Liver (tissue), 9 donors: ENCODE data around the gene MARVELD3. TPM values are rescaled to one million over a fixed set of nuclear protein-coding genes. Genes with fewer than 3 reads are reported as not detected.

ENCODE experiments used
- DNase-seq: peaks from one replicate; pipeline ENCODE4 v3.0.0-alpha.2; 2017; ENCODE audit warnings: low spot score
- H3K27ac ChIP-seq, 2 donors: one replicate each; pipeline ENCODE4 v1.7.0; 2013; ENCODE audit warnings: inconsistent platforms in 2 of 2, low read length in 2 of 2, control low read depth in 1 of 2, low read depth in 1 of 2, mild to moderate bottlenecking in 1 of 2
- H3K27me3 ChIP-seq, 4 donors: one replicate each; pipeline versions ENCODE4 v1.6.1 to v1.7.0; 2013; ENCODE audit warnings: low read length in 3 of 4, inconsistent platforms in 1 of 4, mild to moderate bottlenecking in 1 of 4, moderate library complexity in 1 of 4; ENCODE audit not compliant: control insufficient read depth in 4 of 4, insufficient read depth in 4 of 4
- H3K36me3 ChIP-seq, 4 donors: one replicate each; pipeline versions ENCODE4 v1.6.1 to v1.7.0; 2013; ENCODE audit warnings: low read length in 3 of 4, mild to moderate bottlenecking in 3 of 4, low read depth in 1 of 4, moderate library complexity in 1 of 4; ENCODE audit not compliant: control insufficient read depth in 4 of 4, insufficient read depth in 3 of 4
- H3K4me1 ChIP-seq, 4 donors: one replicate each; pipeline versions ENCODE4 v1.6.1 to v1.7.0; 2013; ENCODE audit warnings: low read length in 3 of 4, mild to moderate bottlenecking in 3 of 4, moderate library complexity in 1 of 4; ENCODE audit not compliant: control insufficient read depth in 4 of 4, insufficient read depth in 4 of 4
- H3K4me3 ChIP-seq, 3 donors: one replicate each; pipeline versions ENCODE4 v1.6.1 to v1.7.0; 2013; ENCODE audit warnings: low read length in 3 of 3, control low read depth in 1 of 3, low read depth in 1 of 3, mild to moderate bottlenecking in 1 of 3
- H3K9ac ChIP-seq, 2 donors: one replicate each; pipeline ENCODE4 v1.7.0; 2013; ENCODE audit warnings: low read length in 2 of 2, mild to moderate bottlenecking in 2 of 2, moderate library complexity in 2 of 2, control low read depth in 1 of 2, low read depth in 1 of 2
- H3K9me3 ChIP-seq, 4 donors: one replicate each; pipeline versions ENCODE4 v1.6.1 to v1.7.0; 2013; ENCODE audit warnings: low read length in 3 of 4; ENCODE audit not compliant: control insufficient read depth in 4 of 4
- ATF3 ChIP-seq: IDR thresholded peaks from 2 replicates; pipeline ENCODE4 v1.6.1; 2016; ENCODE audit warnings: antibody characterized with exemption
- CTCF ChIP-seq: fragments of 150-350 bp; IDR thresholded peaks from 2 replicates; pipeline ENCODE4 v1.5.1; 2017; ENCODE audit warnings: improper control_type of control experiment, low read depth, low read length; ENCODE audit not compliant: missing input control
- EGR1 ChIP-seq, 2 donors: IDR thresholded peaks; 2 replicates each; pipeline ENCODE4 v1.6.1; 2016 to 2018; ENCODE audit warnings: antibody characterized with exemption in 2 of 2, low read depth in 2 of 2
- FOXA1 ChIP-seq: IDR thresholded peaks from 2 replicates; pipeline ENCODE4 v1.6.1; 2016; ENCODE audit warnings: antibody characterized with exemption
- FOXA2 ChIP-seq: IDR thresholded peaks from 2 replicates; pipeline ENCODE4 v1.6.1; 2016; ENCODE audit warnings: antibody characterized with exemption
- GABPA ChIP-seq, 2 donors: IDR thresholded peaks in 1 of 2; conservative IDR thresholded peaks in 1 of 2; 2 replicates each; pipeline ENCODE4 v1.6.1; 2016; ENCODE audit warnings: antibody characterized with exemption in 2 of 2, mild to moderate bottlenecking in 1 of 2, moderate library complexity in 1 of 2
- HNF4A ChIP-seq, 2 donors: conservative IDR thresholded peaks; 2 replicates each; pipeline ENCODE4 v1.6.1; 2016; ENCODE audit warnings: antibody characterized with exemption in 2 of 2, mild to moderate bottlenecking in 2 of 2
- HNF4G ChIP-seq: IDR thresholded peaks from 2 replicates; pipeline ENCODE4 v1.6.1; 2016; ENCODE audit warnings: antibody characterized with exemption
- JUND ChIP-seq, 2 donors: IDR thresholded peaks; 2 replicates each; pipeline ENCODE4 v1.6.1; 2016; ENCODE audit warnings: antibody characterized with exemption in 2 of 2
- MAX ChIP-seq: IDR thresholded peaks from 2 replicates; pipeline ENCODE4 v1.6.1; 2016; ENCODE audit warnings: antibody characterized with exemption
- NR2F2 ChIP-seq: IDR thresholded peaks from 2 replicates; pipeline ENCODE4 v1.6.1; 2016; ENCODE audit warnings: antibody characterized with exemption
- RAD21 ChIP-seq, 2 donors: IDR thresholded peaks; 2 replicates each; pipeline ENCODE4 v1.6.1; 2016; ENCODE audit warnings: antibody characterized with exemption in 2 of 2, mild to moderate bottlenecking in 2 of 2
- REST ChIP-seq: IDR thresholded peaks from 2 replicates; pipeline ENCODE4 v1.6.1; 2016; ENCODE audit warnings: antibody characterized with exemption, mild to moderate bottlenecking
- RXRA ChIP-seq, 2 donors: IDR thresholded peaks; 2 replicates each; pipeline ENCODE4 v1.6.1; 2017 to 2018; ENCODE audit warnings: antibody characterized with exemption in 2 of 2, mild to moderate bottlenecking in 1 of 2
- SP1 ChIP-seq: IDR thresholded peaks from 2 replicates; pipeline ENCODE4 v1.6.1; 2018; ENCODE audit warnings: antibody characterized with exemption, mild to moderate bottlenecking
- TAF1 ChIP-seq: conservative IDR thresholded peaks from 2 replicates; pipeline ENCODE4 v1.6.1; 2016; ENCODE audit warnings: antibody characterized with exemption, mild to moderate bottlenecking
- ZBTB33 ChIP-seq: IDR thresholded peaks from 2 replicates; pipeline ENCODE4 v1.6.1; 2016; ENCODE audit warnings: antibody characterized with exemption
- WGBS: extraction: QIAGEN DNeasy Blood & Tissue Kit; methylation state at CpG from one replicate; pipeline ENCODE4 v1.1.7; 2013; 5-methylcytosine and 5-hydroxymethylcytosine counted together
- polyA plus RNA-seq, 2 donors: library from polyadenylated mRNA; stranded (reverse) in 1 of 2; unstranded in 1 of 2; fragments of 200-250 nt in 1 of 2; fragments of >200 nt in 1 of 2; fragmentation: Nextera tagmentation in 1 of 2; extraction: Ambion mirVana in 1 of 2; gene quantifications; one replicate each; pipeline versions ENCODE4 v1.2.1 to v1.2.3, GENCODE V29; 2013 to 2015
- total RNA-seq, 2 donors: library from RNA; depleted of rRNA; stranded (reverse); fragments of >200 nt; gene quantifications; one replicate each; pipeline ENCODE4 v1.2.3, GENCODE V29; 2014
- donor health status: healthy.
- donor health status: healthy.
- donor health status: healthy.
- donor health status: healthy.
- donor health status: healthy.

Gene MARVELD3
- total and polyA plus RNA-seq, 4 donors, result 1.8 to 4.9 (median 4.1) TPM

- WGBS, result 44% methylated on average over 3 of the region's 3 CpGs
- no peak for DNase-seq
- H3K4me1 ChIP-seq, result peaks cover 12 to 51% (median 39%) of the 10 kb centered on the region in 4 donors
- no peaks in the 10 kb centered on the region for H3K27me3 ChIP-seq
- no peak overlapping the region for H3K9ac ChIP-seq
- H3K36me3 ChIP-seq, result no peaks in the 10 kb centered on the region
- no peaks in the 10 kb centered on the region for H3K9me3 ChIP-seq
- no peak for TF ChIP-seq GABPA (IDR thresholded peaks at IDR 0.05 in 1 of 2, conservative IDR thresholded peaks at IDR 0.05 in 1 of 2)
- TF ChIP-seq FOXA2, result no peak
- TF ChIP-seq JUND (IDR thresholded peaks at IDR 0.05), result no peak
- no peak for TF ChIP-seq REST
- no peak for TF ChIP-seq FOXA1
- TF ChIP-seq EGR1 (IDR thresholded peaks at IDR 0.05; ENCODE audit: low read depth in 2 of 2), result no peak
- TF ChIP-seq CTCF, result no peak
- TF ChIP-seq HNF4G, result no peak
- TF ChIP-seq HNF4A (conservative IDR thresholded peaks at IDR 0.05), result no peak
- no peak for TF ChIP-seq TAF1
- TF ChIP-seq SP1, result no peak
- TF ChIP-seq NR2F2, result no peak
- no peak for TF ChIP-seq ATF3
- TF ChIP-seq RXRA (IDR thresholded peaks at IDR 0.05), result no peak
- no peak for TF ChIP-seq ZBTB33
- no peak for TF ChIP-seq MAX
- TF ChIP-seq RAD21 (IDR thresholded peaks at IDR 0.05), result no peak
- H3K27ac ChIP-seq, result peak overlapping the region; percentile 88
- H3K4me3 ChIP-seq, result no peak overlapping the region
Observed at GRCh38 chr16:71591917-71592316, 34.1 kb upstream of the MARVELD3 start.
